ENCODE data around the gene SKIDA1. TPM values are rescaled to one million over a fixed set of nuclear protein-coding genes. Genes with fewer than 3 reads are reported as not detected.

The SKIDA1 gene
- total RNA-seq (2012; rRNA removed): 0.56 and 0.72 TPM in 2 replicates
- polyA plus RNA-seq (2012; rRNA removed): 0.24 and 0.36 TPM in 2 replicates
- polyA plus RNA-seq (2012; cell fraction: cytosol; rRNA removed): 0.16 and 0.42 TPM in 2 replicates
- polyA plus RNA-seq (2012; cell fraction: nucleus; rRNA removed; ENCODE audit: low replicate concordance): 0.36 and 2.0 TPM in 2 replicates
- percentile 26 among the genes with signal in this experiment for Bru-seq, nascent RNA
- percentile 39 among the genes with signal in this experiment for BruChase-seq, experiment 1, labeled RNA remaining after a 6-hour chase
- percentile 37 among the genes with signal in this experiment for BruChase-seq, experiment 2, labeled RNA remaining after a 2-hour chase
- long read RNA-seq, partial matches to known transcripts: 0 of 1 reads
- long read RNA-seq, other reads (novel, unspliced or antisense): 1 of 1 reads

GRCh38 chr10:21525367-21526187, at the start of gene SKIDA1:
Gene SKIDA1, minus strand, starts transcription at chr10:21525682. Its CDS starts 7,860 bp downstream, at chr10:21517822.
- Histone ChIP-seq H4K91ac (ENCODE audit: insufficient read depth, low read depth, low read length) (peak within 1 kb of the TSS; percentile 92), H4K5ac (ENCODE audit: low read depth, low read length) (peak within 1 kb of the TSS; percentile 97), H3K27me3 (ENCODE audit: control insufficient read depth, insufficient read depth, low read length) (no peaks in the 10 kb centered on the region), H3K79me1 (ENCODE audit: low read depth in 1 of 2, low read length in 2 of 2) (peaks cover 2 to 3% of the 10 kb centered on the region in 2 experiments; a peak in 2 of 4 replicates), H2BK15ac (ENCODE audit: low read depth, low read length) (peak within 1 kb of the TSS; percentile 92; the same call in 2 of the 3 replicates), H3K9me1 (ENCODE audit: insufficient read depth, low read length) (0 out of 2 replicates have a peak, but pooled peaks cover 3% of the 10 kb centered on the region), H2BK20ac (ENCODE audit: low read depth, low read length) (peak within 1 kb of the TSS; percentile 84; the same call in 1 of the 2 replicates), H3K56ac (ENCODE audit: extremely low read depth, insufficient read depth, low read length) (peak within 1 kb of the TSS; percentile 99), H3K36me3 (ENCODE audit: control insufficient read depth, insufficient read depth, low read length) (no peaks in the 10 kb centered on the region), H3K4me1 (ENCODE audit: control insufficient read depth, insufficient read depth, low read length) (peaks cover 3% of the 10 kb centered on the region; the same call in 1 of the 2 replicates), H2BK120ac (ENCODE audit: low read depth, low read length) (peak within 1 kb of the TSS; percentile 91), H3K9ac (ENCODE audit: low read depth, low read length) (peak within 1 kb of the TSS; percentile 93), H2AFZ (replicated peaks; ENCODE audit: low read length, poor library complexity) (peak within 1 kb of the TSS; percentile 99), H4K8ac (ENCODE audit: low read depth in 2 of 2, low read length in 2 of 2) (peak within 1 kb of the TSS; percentile 93 to 97), H2AK9ac (replicated peaks; ENCODE audit: low read depth, low read length, poor library complexity) (peak within 1 kb of the TSS; percentile 95), H3K14ac (replicated peaks; ENCODE audit: low read depth, low read length) (peak within 1 kb of the TSS; percentile 95), H3K27ac (ENCODE audit: insufficient read depth, low read length) (peak within 1 kb of the TSS; percentile 98), H4K20me1 (ENCODE audit: insufficient read depth, low read length) (no peaks in the 10 kb centered on the region), H3K4me3 (ENCODE audit: insufficient read depth, low read depth, low read length) (peak within 1 kb of the TSS; percentile 62), H2BK5ac (ENCODE audit: low read depth, low read length, poor library complexity, severe bottlenecking) (peak within 1 kb of the TSS; percentile 93), H3K18ac (ENCODE audit: low read depth, low read length) (peak within 1 kb of the TSS; percentile 96), H3K23ac (ENCODE audit: low read depth, low read length) (peak within 1 kb of the TSS; percentile 94), H3K4ac (ENCODE audit: low read depth, low read length) (peak within 1 kb of the TSS; percentile 97), H3K9me3 (ENCODE audit: control insufficient read depth, insufficient read depth, low read length) (no peaks in the 10 kb centered on the region), H3K4me2 (ENCODE audit: low read depth, low read length) (peak within 1 kb of the TSS; percentile 93), H2AK5ac (ENCODE audit: low read depth, low read length) (peak within 1 kb of the TSS; percentile 87)
- in situ Hi-C loops (cut with MboI; ENCODE audit: low sequenced_read_pairs): no loop called here
- ATAC-seq (ENCODE audit: low read depth): peak; percentile 73
- dilution Hi-C loops (cut with HindIII; ENCODE audit: low sequenced_read_pairs, unreplicated experiment): no loop called here
- TF ChIP-seq MAFK (IDR thresholded peaks at IDR 0.05; ENCODE audit: low read depth, low read length) (peak; percentile 34; the same call in 1 of the 2 replicates), NFE2L2 (IDR thresholded peaks at IDR 0.05; ENCODE audit: low read depth, low read length) (no peak), BHLHE40 (IDR thresholded peaks at IDR 0.05; ENCODE audit: low read depth, low read length) (peak; percentile 94)
- TF ChIP-seq, protein P1, sequence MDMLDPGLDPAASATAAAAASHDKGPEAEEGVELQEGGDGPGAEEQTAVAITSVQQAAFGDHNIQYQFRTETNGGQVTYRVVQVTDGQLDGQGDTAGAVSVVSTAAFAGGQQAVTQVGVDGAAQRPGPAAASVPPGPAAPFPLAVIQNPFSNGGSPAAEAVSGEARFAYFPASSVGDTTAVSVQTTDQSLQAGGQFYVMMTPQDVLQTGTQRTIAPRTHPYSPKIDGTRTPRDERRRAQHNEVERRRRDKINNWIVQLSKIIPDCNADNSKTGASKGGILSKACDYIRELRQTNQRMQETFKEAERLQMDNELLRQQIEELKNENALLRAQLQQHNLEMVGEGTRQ (IDR thresholded peaks at IDR 0.05; ENCODE audit: low read depth, low read length): no peak; the same call in 1 of the 2 replicates
- intact Hi-C loops (cut with micrococcal nuclease): loop anchor here (1.0 to 10.0 kb wide), 4 partner anchors 9 to 429 kb away; partner anchors contain the start of gene MLLT10
- POLR2A ChIA-PET (ENCODE audit: unreplicated experiment): interaction anchor here (0.6 to 1.4 kb wide), 3 partner anchors 10 to 199 kb away, joined by 3 to 11 read pairs (median 3); no protein-coding TSS in a partner anchor
- BruUV-seq (replicated peaks): no TSS peak
- DNase-seq: peak; percentile 86
- WGBS, 2 experiments (ENCODE audit: extremely low coverage in 2 of 2, insufficient read length in 1 of 2): 0% methylated on average over 12 of the region's 64 CpGs; no CpG with 5 or more reads in 1 of the 2 experiments
- CTCF ChIA-PET: interaction anchor here (0.6 to 0.7 kb wide), 2 partner anchors 121 to 147 kb away, joined by 3 to 4 read pairs; no protein-coding TSS in a partner anchor
